PC-3 (cell line): ENCODE results near the gene TLDC2. TPM values are rescaled to one million over a fixed set of nuclear protein-coding genes. Genes with fewer than 3 reads are reported as not detected.
"Not testable (repeated sequence)": the region's sequence is repeated elsewhere in the genome, so short reads cannot be mapped to it uniquely, and the experiment has no call there.

Experiments
- ATAC-seq: fragments of 200-7000 bp; cut with Tn5 transposase; 2 replicates; pipeline ENCODE4 v1.9.1; 2020; ENCODE audit warnings: mild to moderate bottlenecking, moderate library complexity
- BruUV-seq: library from RNA; stranded (reverse); fragments of 400-500 nt; replicated peaks from 2 replicates; lab custom pipeline; 2021; lab: Mats Ljungman, UMichigan
- CTCF ChIA-PET: fragments of 300-600 bp; sonication (Branson Sonifier 250); formaldehyde crosslinking; loops from one replicate; lab custom pipeline; 2022; ENCODE audit warnings: antibody characterized with exemption; lab: Charles Lee
- POLR2A ChIA-PET: fragments of 300-600 bp; sonication (Branson Sonifier 250); formaldehyde crosslinking; loops from one replicate; lab custom pipeline; 2022; ENCODE audit warnings: antibody characterized with exemption; ENCODE audit not compliant: unreplicated experiment; lab: Charles Lee
- DNase-seq: peaks from one replicate; pipeline ENCODE4 v3.0.0-alpha.2; 2015
- H2AFZ ChIP-seq: fragments of 300-600 bp; sonication (generic); 2 replicates; pipeline ENCODE4 v1.6.0; 2016; ENCODE audit warnings: antibody characterized with exemption, low read length
- H3F3A ChIP-seq: fragments of 300-600 bp; sonication (generic); one replicate; pipeline ENCODE4 v1.6.0; 2017; ENCODE audit warnings: antibody characterized with exemption, low read length, control low read depth, mild to moderate bottlenecking; ENCODE audit not compliant: unreplicated experiment
- H3K27ac ChIP-seq: fragments of 300-600 bp; sonication (generic); 2 replicates; pipeline ENCODE4 v1.5.1; 2016; ENCODE audit warnings: mild to moderate bottlenecking, low read length
- H3K27me3 ChIP-seq: fragments of 300-600 bp; sonication (generic); 2 replicates; pipeline ENCODE4 v1.6.1; 2016; ENCODE audit warnings: low read length, mixed read lengths
- H3K36me3 ChIP-seq: fragments of 300-600 bp; sonication (generic); 2 replicates; pipeline ENCODE4 v1.6.1; 2016; ENCODE audit warnings: low read depth, mixed run types, low read length, mixed read lengths
- H3K4me1 ChIP-seq: fragments of 300-600 bp; sonication (generic); 2 replicates; pipeline ENCODE4 v1.5.1; 2016; ENCODE audit warnings: low read length; ENCODE audit not compliant: insufficient read depth
- H3K4me2 ChIP-seq: fragments of 300-600 bp; sonication (generic); 2 replicates; pipeline ENCODE4 v1.6.0; 2016; ENCODE audit warnings: low read length
- H3K4me3 ChIP-seq: fragments of 300-600 bp; sonication (generic); 2 replicates; pipeline ENCODE4 v1.5.1; 2016; ENCODE audit warnings: mild to moderate bottlenecking, low read length, mixed read lengths
- H3K79me2 ChIP-seq: fragments of 300-600 bp; sonication (generic); 2 replicates; pipeline ENCODE4 v1.6.1; 2017; ENCODE audit warnings: low read length, mixed read lengths
- H3K9ac ChIP-seq: fragments of 300-600 bp; sonication (generic); 2 replicates; pipeline ENCODE4 v1.6.0; 2016; ENCODE audit warnings: mild to moderate bottlenecking, low read length
- H3K9me2 ChIP-seq: fragments of 300-600 bp; sonication (generic); replicated peaks from 2 replicates; pipeline ENCODE4 v1.6.1; 2016; ENCODE audit warnings: mixed run types, low read length, mixed read lengths
- H3K9me3 ChIP-seq: fragments of 300-600 bp; sonication (generic); 2 replicates; pipeline ENCODE4 v1.6.1; 2016; ENCODE audit warnings: low read length, mixed read lengths
- H4K20me1 ChIP-seq: fragments of 300-600 bp; sonication (generic); 2 replicates; pipeline ENCODE4 v1.6.1; 2016; ENCODE audit warnings: low read length, mixed read lengths
- EZH2 ChIP-seq: fragments of 300-600 bp; sonication (generic); IDR thresholded peaks from one replicate; pipeline ENCODE4 v1.6.1; 2017; ENCODE audit warnings: antibody characterized with exemption, mild to moderate bottlenecking, low read length; ENCODE audit not compliant: unreplicated experiment
- EZH2phosphoT487 ChIP-seq: fragments of 300-600 bp; sonication (generic); IDR thresholded peaks from 2 replicates; pipeline ENCODE4 v1.6.1; 2018; ENCODE audit warnings: mild to moderate bottlenecking, antibody characterized with exemption, low read length, borderline replicate concordance
- intact Hi-C: fragments of 100-400 bp; cut with micrococcal nuclease; formaldehyde crosslinking; loops from 2 replicates; pipeline ENCODE4 v1.9.0; 2023
- total RNA-seq: library from RNA; depleted of rRNA; stranded (reverse); fragments of >200 nt; gene quantifications from 2 replicates; pipeline ENCODE4 v1.2.3, GENCODE V29; 2014
- TF ChIP-seq, protein P1 (sequence below): fragments of 300-600 bp; sonication (generic); conservative IDR thresholded peaks from 2 replicates; pipeline ENCODE4 v1.5.1; 2017; ENCODE audit warnings: antibody characterized with exemption, low read depth, mild to moderate bottlenecking, low read length

Gene TLDC2
- total RNA-seq, 1 experiment from 2014 or later: not detected

DNA sequence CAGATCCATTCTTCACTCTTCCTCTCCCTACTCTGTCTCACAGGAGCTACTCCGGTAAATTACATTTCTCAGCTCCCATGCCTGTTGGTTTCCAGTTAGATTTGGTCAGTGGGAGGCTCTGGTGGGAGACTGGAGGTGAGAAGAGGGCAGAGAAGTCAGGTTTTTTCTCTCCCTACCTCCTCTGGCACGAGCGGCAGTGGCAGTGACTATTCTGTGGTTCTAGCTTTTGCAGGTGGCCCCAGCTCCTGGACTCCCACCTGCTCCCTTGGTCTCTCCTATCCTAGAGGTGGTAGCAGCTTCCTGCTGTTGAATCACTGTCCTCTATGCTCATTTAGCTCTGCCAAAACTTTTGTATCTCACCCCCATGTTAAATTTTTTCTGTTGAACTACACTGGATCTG, 17.9 kb downstream of the TLDC2 start:
- no peak overlapping the region for H3K4me2 ChIP-seq
- H3F3A ChIP-seq: no peaks in the 10 kb centered on the region
- no peak for ATAC-seq
- no peak for TF ChIP-seq EZH2phosphoT487
- TF ChIP-seq, protein P1, sequence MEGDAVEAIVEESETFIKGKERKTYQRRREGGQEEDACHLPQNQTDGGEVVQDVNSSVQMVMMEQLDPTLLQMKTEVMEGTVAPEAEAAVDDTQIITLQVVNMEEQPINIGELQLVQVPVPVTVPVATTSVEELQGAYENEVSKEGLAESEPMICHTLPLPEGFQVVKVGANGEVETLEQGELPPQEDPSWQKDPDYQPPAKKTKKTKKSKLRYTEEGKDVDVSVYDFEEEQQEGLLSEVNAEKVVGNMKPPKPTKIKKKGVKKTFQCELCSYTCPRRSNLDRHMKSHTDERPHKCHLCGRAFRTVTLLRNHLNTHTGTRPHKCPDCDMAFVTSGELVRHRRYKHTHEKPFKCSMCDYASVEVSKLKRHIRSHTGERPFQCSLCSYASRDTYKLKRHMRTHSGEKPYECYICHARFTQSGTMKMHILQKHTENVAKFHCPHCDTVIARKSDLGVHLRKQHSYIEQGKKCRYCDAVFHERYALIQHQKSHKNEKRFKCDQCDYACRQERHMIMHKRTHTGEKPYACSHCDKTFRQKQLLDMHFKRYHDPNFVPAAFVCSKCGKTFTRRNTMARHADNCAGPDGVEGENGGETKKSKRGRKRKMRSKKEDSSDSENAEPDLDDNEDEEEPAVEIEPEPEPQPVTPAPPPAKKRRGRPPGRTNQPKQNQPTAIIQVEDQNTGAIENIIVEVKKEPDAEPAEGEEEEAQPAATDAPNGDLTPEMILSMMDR: no peak
- no peak for TF ChIP-seq EZH2
- H3K4me3 ChIP-seq: no peak overlapping the region
- ChIA-PET CTCF (no interaction called here), POLR2A (no interaction called here)
- intact Hi-C loops: no loop called here
- H4K20me1 ChIP-seq: no peaks in the 10 kb centered on the region
- DNase-seq: no peak
- no peaks in the 10 kb centered on the region for H3K9me2 ChIP-seq
- no peaks in the 10 kb centered on the region for H3K27me3 ChIP-seq
- no peak overlapping the region for H3K9ac ChIP-seq
- BruUV-seq: no TSS peak
- peaks cover 4% of the 10 kb centered on the region; the same call in 1 of the 2 replicates for H3K36me3 ChIP-seq
- no peaks in the 10 kb centered on the region for H3K4me1 ChIP-seq
- H3K27ac ChIP-seq: no peak overlapping the region
- no peak overlapping the region for H2AFZ ChIP-seq
- H3K9me3 ChIP-seq: no peaks in the 10 kb centered on the region
- H3K79me2 ChIP-seq: no peaks in the 10 kb centered on the region

DNA sequence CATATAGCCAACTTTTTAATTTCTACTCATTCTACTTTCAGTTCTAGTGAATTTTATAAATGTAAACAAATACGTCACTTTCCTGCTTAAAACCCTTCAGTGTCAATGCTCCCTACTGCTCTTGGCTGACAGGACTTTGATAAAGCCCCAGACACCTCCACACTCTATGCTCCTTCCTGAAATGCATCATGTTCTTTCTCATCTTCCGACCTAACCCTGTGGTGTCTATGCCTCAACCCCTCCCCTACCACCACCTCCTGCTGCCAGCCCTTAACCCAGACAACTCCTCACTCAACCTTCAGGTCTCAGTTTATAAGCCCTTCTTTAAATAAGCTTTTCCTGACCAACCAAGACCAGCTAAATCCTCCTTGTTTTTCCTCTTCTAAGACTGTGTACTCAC, 19.1 kb downstream of the TLDC2 start:
- Histone ChIP-seq H3K27ac (no peak overlapping the region), H3F3A (no peaks in the 10 kb centered on the region), H3K9ac (no peak overlapping the region), H4K20me1 (no peaks in the 10 kb centered on the region), H3K27me3 (no peaks in the 10 kb centered on the region), H3K36me3 (peaks cover 4% of the 10 kb centered on the region; the same call in 1 of the 2 replicates), H3K79me2 (no peaks in the 10 kb centered on the region), H3K4me3 (no peak overlapping the region), H3K9me2 (no peaks in the 10 kb centered on the region), H3K4me1 (no peaks in the 10 kb centered on the region), H2AFZ (no peak overlapping the region), H3K4me2 (no peak overlapping the region), H3K9me3 (no peaks in the 10 kb centered on the region)
- CTCF ChIA-PET: no interaction called here
- no TSS peak for BruUV-seq
- TF ChIP-seq, protein P1: no peak
- TF ChIP-seq EZH2phosphoT487 (no peak), EZH2 (no peak)
- intact Hi-C loops: no loop called here
- ATAC-seq (no peak), DNase-seq (no peak)
- POLR2A ChIA-PET: no interaction called here

DNA sequence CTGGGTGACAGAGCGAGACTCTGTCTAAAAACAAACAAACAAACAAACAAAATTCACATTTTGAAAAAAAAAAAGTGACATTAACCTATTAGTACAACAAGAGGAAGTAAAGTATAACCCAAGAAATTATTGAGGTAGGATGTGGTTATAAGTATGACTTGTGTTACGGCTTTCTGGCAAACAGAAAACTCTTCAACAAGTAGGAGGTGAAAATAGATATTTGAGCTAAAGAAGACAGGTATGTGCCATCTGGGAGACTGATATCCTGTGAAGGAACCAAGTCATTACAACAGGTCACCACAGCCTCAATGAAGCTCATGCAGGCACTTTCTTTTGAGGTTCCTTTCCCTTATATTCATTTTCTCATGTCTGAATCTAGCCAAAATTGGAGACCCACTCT, 28.8 kb downstream of the TLDC2 start:
- Histone ChIP-seq H3K4me1 (no peaks in the 10 kb centered on the region), H3K79me2 (no peaks in the 10 kb centered on the region), H4K20me1 (no peaks in the 10 kb centered on the region), H3K4me2 (no peak overlapping the region), H3K36me3 (no peaks in the 10 kb centered on the region), H3F3A (no peaks in the 10 kb centered on the region), H2AFZ (no peak overlapping the region), H3K27ac (no peak overlapping the region), H3K9me2 (no peaks in the 10 kb centered on the region), H3K9ac (no peak overlapping the region), H3K4me3 (no peak overlapping the region), H3K9me3 (no peaks in the 10 kb centered on the region), H3K27me3 (no peaks in the 10 kb centered on the region)
- ChIA-PET CTCF (no interaction called here), POLR2A (no interaction called here)
- TF ChIP-seq EZH2 (no peak), EZH2phosphoT487 (no peak)
- TF ChIP-seq, protein P1: no peak
- BruUV-seq: no TSS peak
- intact Hi-C loops: no loop called here
- no peak for ATAC-seq
- no peak for DNase-seq

DNA sequence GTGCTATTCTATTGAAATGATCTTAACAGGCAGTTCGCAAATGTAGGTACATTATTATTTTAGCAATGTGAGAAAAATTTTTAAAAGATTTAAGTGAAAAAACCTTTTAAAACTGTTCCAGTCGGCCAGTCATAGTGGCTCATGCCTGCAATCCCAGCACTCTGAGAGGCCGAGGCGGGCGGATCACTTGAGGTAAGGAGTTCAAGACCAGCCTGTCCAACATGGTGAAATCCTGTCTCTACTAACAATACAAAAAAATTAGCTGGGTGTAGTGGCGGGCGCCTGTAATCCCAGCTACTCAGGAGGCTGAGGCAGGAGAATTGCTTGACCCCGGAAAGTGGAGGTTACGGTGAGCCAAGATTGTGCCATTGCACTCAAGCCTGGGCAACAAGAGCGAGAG, 29.6 kb downstream of the TLDC2 start:
- H3K9ac ChIP-seq, DNase-seq, ATAC-seq, H3K27ac ChIP-seq, H3K9me2 ChIP-seq, H3F3A ChIP-seq, H4K20me1 ChIP-seq, intact Hi-C loops, POLR2A ChIA-PET, H3K27me3 ChIP-seq, CTCF ChIA-PET, H3K36me3 ChIP-seq, H3K4me2 ChIP-seq, BruUV-seq, H3K4me1 ChIP-seq, H3K9me3 ChIP-seq, H3K4me3 ChIP-seq, H3K79me2 ChIP-seq, H2AFZ ChIP-seq: not testable (repeated sequence)
